ENCODE measurements around the gene SLC39A8.

DNA sequence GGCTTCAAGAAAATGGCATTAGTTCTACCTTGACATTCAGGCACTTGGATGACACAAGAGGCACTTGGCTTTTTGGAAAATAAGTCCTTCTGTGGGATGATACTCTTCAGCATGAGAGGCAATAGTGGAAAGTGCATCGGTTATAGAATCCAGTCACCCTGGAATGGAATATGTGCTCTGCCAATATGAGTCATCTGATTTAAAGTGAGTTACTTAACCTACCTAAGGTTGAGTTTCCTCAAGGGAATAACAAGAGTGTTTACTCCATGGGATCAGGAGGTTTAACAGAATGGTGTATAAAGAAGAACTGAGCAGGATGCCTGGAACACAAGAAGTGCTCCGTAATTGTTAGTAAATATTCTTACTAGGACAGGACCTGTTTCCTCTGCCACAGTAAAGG, 10.7 kb downstream of the SLC39A8 start:
- TF ChIP-seq, protein P1, sequence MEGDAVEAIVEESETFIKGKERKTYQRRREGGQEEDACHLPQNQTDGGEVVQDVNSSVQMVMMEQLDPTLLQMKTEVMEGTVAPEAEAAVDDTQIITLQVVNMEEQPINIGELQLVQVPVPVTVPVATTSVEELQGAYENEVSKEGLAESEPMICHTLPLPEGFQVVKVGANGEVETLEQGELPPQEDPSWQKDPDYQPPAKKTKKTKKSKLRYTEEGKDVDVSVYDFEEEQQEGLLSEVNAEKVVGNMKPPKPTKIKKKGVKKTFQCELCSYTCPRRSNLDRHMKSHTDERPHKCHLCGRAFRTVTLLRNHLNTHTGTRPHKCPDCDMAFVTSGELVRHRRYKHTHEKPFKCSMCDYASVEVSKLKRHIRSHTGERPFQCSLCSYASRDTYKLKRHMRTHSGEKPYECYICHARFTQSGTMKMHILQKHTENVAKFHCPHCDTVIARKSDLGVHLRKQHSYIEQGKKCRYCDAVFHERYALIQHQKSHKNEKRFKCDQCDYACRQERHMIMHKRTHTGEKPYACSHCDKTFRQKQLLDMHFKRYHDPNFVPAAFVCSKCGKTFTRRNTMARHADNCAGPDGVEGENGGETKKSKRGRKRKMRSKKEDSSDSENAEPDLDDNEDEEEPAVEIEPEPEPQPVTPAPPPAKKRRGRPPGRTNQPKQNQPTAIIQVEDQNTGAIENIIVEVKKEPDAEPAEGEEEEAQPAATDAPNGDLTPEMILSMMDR (IDR thresholded peaks at IDR 0.05), result no peak
- TF ChIP-seq POLR2A (IDR thresholded peaks at IDR 0.05), result no peak

All from heart left ventricle (tissue), 13 donors.